ACHN (cell line): Measurements from ENCODE around the gene EN1.

ENCODE experiments used
- DNase-seq: peaks from one replicate; pipeline ENCODE4 v3.0.0-alpha.2; 2015
- in situ Hi-C: cut with HindIII; loops from 2 replicates; pipeline ENCODE4 v1.10.0; 2017; ENCODE audit warnings: low sequenced_read_pairs, low pct_ligation_motif_present, low pct_unique_long_range_greater_than_20kb

Gene EN1

GRCh38 chr2:118846442-118846952, 951 bp downstream of the EN1 start:
- in situ Hi-C loops = no loop called here
- DNase-seq = no peak

DNA sequence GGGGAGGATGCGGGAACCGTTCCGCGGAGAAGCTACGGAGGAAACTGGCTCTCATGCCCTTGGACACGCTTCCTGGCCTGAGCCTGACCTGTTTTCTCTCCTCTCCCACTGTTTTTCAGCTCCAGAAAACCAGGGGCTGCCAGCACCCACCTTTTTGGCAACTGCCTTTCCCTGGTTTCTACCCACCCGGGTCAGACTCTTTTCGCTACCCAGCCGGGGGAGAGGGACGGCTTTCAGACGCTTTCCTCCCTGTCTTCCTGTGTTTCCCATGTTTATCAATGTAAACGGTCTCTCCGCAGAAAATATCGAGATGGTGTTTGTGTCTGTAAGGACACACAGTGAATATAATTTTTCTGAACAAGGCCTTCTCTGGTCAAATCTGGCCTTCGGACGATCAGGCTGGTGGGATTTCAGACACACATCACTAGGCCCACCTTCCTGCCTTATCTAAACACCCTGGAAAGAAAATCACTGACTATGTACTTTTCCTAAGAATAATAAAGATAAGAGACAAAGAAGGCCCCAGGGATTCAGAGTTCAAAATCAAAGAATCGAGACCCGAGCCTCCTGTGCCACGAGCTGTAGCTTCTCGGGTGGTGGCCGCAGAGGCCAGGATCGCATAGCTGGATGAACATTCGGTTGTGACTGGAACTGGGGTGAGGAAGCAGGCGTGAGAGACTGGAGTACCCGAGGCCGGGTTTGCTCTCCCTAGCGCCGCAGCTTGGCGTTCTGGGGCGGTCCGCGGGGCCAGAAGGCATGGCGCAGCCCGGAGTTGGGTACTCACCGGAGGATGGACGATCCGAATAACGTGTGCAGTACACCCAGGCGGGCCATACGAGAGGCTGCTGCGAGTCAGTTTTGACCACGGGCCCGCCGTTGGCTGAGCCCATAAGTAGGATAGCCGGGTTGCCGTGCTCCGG, 1.7 kb downstream of the EN1 start:
- DNase-seq = no peak
- in situ Hi-C loops = no loop called here

- no peak for DNase-seq
- in situ Hi-C loops = no loop called here
Measured at GRCh38 chr2:118845005-118845521, 2.4 kb downstream of the EN1 start.

DNA sequence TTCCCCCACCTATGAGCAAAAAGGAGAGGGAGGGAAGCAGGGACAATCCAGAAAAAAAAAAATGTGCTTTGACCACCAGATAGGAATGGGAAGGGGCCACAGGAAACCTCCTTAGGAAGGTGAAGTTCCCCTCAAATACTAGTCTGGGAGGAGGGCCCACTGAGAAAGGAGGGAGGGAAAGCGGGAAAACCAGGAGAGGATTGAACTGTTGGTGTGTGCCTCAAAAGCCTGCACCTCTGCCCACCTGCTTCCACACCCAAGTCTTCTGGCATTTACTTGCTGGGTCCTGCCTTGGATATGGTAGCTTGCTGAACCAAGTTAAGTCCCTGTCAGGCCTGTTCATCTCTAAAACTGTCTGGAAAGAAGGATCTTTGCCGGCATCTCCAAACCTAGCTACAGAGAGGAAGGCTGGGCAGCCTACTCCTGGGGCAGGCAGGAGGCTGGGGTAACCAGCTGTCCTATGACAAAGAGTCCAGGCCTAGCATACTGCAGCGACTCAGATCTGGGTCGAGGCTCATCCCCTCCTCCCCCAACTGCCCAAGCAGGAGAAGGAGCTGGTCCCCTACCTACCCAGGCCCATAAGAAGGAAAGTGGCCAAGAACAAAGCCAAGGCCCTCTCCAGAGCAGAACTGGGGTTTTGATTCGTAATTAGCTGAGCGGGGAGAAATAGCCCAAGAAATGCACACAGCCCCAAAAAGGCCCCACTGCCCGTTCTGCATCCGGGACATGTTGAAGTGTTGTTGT, 3.0 kb downstream of the EN1 start:
- in situ Hi-C loops = no loop called here
- no peak for DNase-seq

DNA sequence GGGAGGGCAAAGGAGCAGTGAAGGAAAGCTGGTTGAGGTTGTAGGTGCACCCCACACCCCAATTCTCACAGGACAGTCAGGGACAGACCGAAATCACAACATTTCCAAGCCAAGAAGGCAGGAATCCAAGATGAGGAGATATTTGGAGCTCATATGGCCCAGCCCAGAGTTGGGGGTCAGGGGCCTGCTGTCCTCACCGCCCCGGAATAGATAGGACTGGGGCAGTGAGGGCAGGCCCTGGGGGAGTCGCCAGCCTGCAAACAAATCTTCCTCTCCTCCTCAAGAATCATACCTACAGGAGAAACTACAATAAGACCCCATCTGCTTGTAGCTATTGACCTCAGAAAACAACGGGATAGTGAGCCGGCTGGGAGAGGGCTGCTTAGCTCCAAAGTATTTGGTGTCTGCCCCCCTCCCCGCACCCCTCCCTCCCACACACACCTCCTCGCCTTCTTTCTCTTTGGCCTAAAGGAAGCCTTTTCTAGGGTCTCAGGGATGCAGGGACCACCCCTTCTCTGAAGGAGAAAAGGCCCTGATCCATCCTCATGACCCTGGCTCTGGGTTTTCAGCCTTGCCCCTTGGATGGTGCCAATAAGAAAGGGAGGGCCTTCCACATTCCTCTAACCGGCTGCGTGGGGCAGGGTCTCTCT, 3.8 kb downstream of the EN1 start:
- in situ Hi-C loops = no loop called here
- no peak for DNase-seq

DNA sequence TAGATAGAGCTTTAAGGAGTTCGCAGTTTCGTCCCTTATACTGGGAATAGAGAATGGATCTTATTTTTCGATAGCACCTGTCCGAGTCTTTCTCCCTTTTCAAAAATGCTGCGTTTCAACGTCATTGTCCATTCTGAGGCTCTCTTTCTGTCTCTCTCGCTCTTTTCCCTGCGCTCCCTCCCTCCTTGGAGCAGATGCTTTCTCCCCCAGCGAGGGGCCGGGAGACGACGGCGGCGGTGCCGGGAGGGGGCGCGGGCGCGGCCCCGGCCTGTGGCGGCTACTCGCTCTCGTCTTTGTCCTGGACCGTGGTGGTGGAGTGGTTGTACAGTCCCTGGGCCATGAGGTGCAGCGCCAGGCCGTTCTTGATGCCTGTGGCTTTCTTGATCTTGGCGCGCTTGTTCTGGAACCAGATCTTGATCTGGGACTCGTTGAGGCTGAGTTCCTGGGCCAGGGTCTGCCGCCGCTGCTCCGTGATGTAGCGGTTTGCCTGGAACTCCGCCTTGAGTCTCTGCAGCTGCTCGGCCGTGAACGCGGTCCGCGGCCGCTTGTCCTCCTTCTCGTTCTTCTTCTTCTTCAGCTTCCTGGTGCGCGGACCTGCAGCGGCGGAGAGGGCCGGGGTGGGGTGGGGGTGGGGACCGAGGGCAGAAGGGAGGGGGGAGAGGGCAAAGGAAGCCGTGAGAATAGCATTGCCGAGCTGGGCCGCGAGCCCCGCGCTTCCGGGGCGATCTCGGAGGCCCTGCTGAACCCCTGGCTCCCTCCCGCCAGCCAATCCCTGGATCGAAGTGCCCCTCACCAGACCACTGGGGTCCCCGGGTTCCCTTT, 4.6 kb downstream of the EN1 start:
- no peak for DNase-seq
- in situ Hi-C loops = no loop called here

DNA sequence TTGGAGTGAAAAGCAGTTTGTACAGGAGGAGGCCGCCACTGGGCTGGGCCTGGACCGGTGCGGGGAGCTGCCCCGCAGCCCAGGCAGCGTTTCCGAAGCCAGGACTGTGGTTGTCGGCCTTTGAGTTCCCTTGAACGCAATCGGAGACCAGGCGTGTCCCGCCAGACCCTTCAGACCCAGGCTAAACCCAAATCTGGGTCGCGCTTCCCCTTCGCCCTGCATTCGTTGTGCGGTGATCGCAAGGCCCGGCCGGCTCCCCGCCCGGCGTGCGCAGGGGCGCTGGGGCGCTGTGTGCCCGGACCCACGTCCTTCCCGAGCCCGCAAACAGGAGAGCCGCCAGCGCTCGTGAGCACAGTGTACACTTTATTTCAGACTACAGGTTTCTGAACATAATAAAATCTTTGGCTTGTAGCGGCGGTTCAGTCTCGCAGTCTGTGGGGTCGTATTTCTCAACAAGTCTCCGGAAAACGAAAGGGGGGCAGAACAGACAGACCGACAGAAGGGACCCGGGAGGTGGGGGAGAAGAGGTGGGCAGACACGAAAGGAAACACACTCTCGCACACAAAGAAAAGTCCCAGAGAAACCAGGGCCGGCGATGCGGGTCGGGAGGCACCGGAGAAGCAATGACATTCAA, 5.5 kb downstream of the EN1 start:
- DNase-seq = no peak
- in situ Hi-C loops = no loop called here

GRCh38 chr2:118841450-118841827, 6.0 kb downstream of the EN1 start:
- in situ Hi-C loops = no loop called here
- no peak for DNase-seq

DNA sequence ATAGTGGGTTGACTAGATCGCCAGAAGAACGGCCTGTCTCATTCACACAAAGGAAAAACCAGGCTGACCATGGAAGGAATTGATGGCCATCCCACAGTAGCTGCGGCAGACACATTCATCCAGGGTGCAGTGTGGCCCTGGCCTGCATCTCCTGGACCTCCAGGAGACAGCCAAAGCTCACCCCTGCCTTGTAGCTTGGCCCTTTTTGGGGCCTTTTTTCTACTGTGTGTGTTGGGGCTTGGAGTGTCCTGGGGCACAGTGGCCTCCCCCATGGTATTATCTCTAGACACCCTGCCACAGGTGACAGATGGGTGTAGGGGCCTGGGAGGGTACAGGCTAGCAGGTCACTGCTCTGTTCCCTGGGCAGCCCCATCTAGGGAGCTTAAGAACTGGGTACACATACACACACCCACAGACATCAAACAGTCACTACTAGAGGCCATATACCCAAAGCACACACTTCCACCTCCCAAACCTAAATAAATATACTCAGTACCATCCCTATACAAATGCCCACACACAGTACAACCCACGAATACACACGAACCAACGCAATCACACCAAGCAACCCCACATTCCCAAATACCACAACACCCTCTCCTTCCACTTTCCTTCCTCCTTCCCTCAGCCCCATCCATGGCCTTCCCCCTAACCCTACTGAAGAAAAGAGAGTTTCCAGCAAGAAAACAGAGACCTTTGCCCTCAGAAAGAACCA, 8.6 kb downstream of the EN1 start:
- in situ Hi-C loops = no loop called here
- no peak for DNase-seq

DNA sequence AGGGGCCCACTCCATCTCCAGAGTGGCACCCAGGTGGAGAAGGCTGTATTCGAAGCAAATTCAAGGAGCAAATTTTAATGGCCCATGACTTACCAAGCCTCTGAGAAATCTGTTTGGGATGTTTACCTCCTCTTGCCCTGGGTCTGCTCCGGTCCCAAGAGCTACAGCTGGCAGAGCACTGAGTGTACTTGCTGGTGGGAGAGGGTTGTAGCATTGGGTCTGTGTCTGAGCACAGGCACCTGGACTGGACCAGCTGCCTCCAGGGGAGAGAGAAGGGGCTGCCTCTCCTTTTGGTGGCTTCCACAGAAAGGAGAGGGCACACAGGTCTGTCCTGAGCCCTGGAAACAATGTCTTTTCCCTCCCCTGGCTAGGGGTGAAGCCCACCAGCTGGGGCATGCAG, 9.8 kb downstream of the EN1 start:
- no peak for DNase-seq
- in situ Hi-C loops = no loop called here

DNA sequence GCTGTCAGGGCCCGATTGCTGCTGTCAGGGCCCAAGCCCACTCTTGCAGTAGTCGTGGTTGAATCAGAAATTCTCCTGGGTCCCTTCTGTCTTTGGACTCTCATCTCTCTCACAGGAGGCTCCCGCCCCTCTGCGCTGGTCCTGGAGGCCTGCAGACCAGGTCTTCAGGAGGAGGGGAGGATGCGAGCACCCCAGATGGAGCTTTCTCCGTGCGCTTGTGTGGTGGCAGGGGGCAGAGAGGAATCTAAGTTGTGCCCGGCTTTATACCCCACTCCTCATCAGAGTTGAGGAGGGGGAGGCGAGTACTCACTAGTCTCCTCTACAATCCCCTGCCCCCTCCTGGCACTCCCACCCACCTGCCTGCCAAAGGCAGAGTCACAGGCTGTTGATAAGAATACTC, 10.4 kb downstream of the EN1 start:
- in situ Hi-C loops = no loop called here
- DNase-seq = no peak

- no peak for DNase-seq
- in situ Hi-C loops = no loop called here
Measured at GRCh38 chr2:118836411-118836930, 11.0 kb downstream of the EN1 start.

DNA sequence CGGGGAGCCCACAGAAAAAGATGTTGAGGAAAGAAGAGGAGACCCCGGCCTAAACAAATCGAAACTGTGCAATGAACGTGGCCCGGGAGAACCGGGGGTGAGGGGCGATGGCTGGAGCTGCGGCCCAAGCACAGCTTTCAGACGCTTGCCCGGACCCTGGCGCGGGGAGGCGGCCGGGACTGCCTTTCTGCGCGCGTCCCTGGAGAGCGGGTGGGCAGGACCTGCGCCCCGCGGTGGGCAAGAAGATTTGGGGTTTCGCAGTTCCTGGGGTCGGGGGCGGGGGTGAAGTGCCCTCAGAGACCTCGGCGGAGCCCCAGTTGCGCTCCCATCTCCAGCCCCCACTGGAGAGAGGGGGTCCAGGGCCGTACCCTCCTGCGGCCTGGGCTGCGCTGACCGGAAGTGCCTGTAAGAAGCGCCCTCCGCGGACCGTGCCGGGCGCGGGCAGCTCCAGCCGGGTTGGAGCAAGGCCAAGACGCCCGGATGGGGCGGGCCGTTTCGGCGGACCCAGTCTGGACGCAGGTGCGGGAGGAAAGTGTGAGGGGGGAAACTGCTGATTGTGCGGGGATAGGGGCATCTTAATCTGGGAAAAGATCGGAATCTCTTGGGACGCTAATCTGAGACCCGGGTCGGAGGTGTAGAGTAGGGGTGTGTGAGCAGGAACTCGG, 11.6 kb downstream of the EN1 start:
- DNase-seq = peak; percentile 42
- in situ Hi-C loops = no loop called here

DNA sequence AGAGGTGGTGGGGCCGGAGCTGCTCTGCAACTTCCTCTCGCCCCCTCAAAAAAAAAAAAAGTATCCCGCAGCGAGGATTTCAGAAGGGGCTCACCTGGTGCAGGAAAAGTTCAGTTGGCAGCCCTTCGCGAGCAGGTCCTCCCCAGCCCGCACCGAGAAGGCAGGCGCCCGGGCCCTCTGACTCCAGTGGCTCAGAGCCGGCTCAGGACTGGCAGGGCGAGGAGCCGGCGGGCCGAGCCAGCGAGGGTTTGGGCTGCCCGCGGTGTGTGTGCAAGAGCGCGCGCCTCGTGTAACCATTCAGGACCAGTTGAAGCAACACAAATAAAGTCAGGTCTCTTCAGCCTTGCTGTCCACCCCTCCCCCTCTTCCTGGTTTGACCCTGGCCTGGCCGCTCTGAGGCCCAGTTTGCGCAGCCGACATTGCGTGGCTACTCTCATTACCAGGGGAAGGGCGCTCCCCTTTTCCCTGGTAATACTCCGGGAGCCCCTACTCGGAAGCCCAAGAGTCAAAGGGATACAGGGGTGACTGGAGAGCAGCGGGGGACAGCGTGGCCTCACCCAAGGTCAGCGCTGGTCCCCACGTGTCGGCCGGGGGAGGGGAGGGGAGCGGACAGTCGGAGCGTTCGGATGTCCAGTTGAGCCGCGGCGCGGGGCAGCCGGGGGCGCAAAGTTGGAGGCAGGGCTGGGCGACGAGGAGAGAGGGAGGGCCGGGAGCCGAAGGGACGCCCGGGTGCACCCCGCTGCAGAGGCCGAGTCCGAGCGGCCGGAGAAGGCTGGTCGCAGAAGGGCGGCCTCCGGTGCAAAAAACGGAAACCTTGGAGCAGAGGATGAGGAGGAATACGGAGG, 12.3 kb downstream of the EN1 start:
- in situ Hi-C loops = no loop called here
- no peak for DNase-seq

GRCh38 chr2:118834440-118834810, 13.0 kb downstream of the EN1 start:
- DNase-seq = no peak
- in situ Hi-C loops = no loop called here
